Calu3 (cell line): ENCODE results near the gene CDC27. TPM values are rescaled to one million over a fixed set of nuclear protein-coding genes. Genes with fewer than 3 reads are reported as not detected.
"Not testable (repeated sequence)": the region's sequence is repeated elsewhere in the genome, so short reads cannot be mapped to it uniquely, and the experiment has no call there.

Experiments used
- BruUV-seq: library from RNA; stranded (reverse); fragments of 400-500 nt; replicated peaks from 2 replicates; lab custom pipeline; 2021; lab: Mats Ljungman, UMichigan
- CTCF ChIA-PET: fragments of 300-600 bp; sonication (Branson Sonifier 250); formaldehyde crosslinking; loops from one replicate; lab custom pipeline; 2022; ENCODE audit warnings: antibody characterized with exemption; lab: Charles Lee
- DNase-seq: peaks from one replicate; pipeline ENCODE4 v3.0.0; 2022
- H3K27ac Mint-ChIP-seq: one replicate; pipeline ENCODE4 v1.8.0; 2022; ENCODE audit warnings: mixed read lengths; ENCODE audit not compliant: unreplicated experiment
- H3K27me3 Mint-ChIP-seq: one replicate; pipeline ENCODE4 v1.8.0; 2022; ENCODE audit warnings: mixed read lengths; ENCODE audit not compliant: unreplicated experiment
- H3K36me3 Mint-ChIP-seq: one replicate; pipeline ENCODE4 v1.8.0; 2022; ENCODE audit warnings: mild to moderate bottlenecking, moderate library complexity, mixed read lengths; ENCODE audit not compliant: insufficient read depth, unreplicated experiment
- H3K4me1 Mint-ChIP-seq: one replicate; pipeline ENCODE4 v1.8.0; 2022; ENCODE audit warnings: mild to moderate bottlenecking, low read depth, mixed read lengths; ENCODE audit not compliant: unreplicated experiment
- H3K4me3 Mint-ChIP-seq: one replicate; pipeline ENCODE4 v1.8.0; 2022; ENCODE audit warnings: mild to moderate bottlenecking, low read depth, moderate library complexity, mixed read lengths; ENCODE audit not compliant: unreplicated experiment
- H3K9me3 Mint-ChIP-seq: one replicate; pipeline ENCODE4 v1.8.0; 2022; ENCODE audit warnings: low read depth, mixed read lengths; ENCODE audit not compliant: unreplicated experiment
- CTCF ChIP-seq: fragments of 200-600 bp; IDR thresholded peaks from one replicate; pipeline ENCODE4 v1.8.0; 2022; ENCODE audit warnings: antibody characterized with exemption; ENCODE audit not compliant: unreplicated experiment
- intact Hi-C: fragments of 100-400 bp; cut with micrococcal nuclease; formaldehyde crosslinking; loops from one replicate; pipeline ENCODE4 v1.10.0; 2022; ENCODE audit not compliant: unreplicated experiment
- total RNA-seq: library from RNA; stranded (reverse); gene quantifications from 2 replicates; pipeline ENCODE4 v1.2.3, GENCODE V29; 2022

The CDC27 gene
- total RNA-seq, 1 experiment from 2014 or later, result 132 TPM

- peak; percentile 70 for DNase-seq
- Mint-ChIP-seq H3K27ac (peak overlapping the region; percentile 55), H3K36me3 (no peaks in the 10 kb centered on the region), H3K9me3 (peaks cover 2% of the 10 kb centered on the region), H3K27me3 (no peaks in the 10 kb centered on the region), H3K4me3 (peak overlapping the region; percentile 7), H3K4me1 (peaks cover 56% of the 10 kb centered on the region)
- TF ChIP-seq CTCF, result no peak
- no TSS peak for BruUV-seq
- CTCF ChIA-PET, result interaction anchor here (0.7 to 1.6 kb wide), 5 partner anchors 14 to 90 kb away, joined by 3 to 5 read pairs (median 3); no protein-coding TSS in a partner anchor
- intact Hi-C loops, result no loop called here
Observed at GRCh38 chr17:47225436-47225858, 36.4 kb upstream of the CDC27 start.

- H3K36me3 Mint-ChIP-seq, result no peaks in the 10 kb centered on the region
- no TSS peak for BruUV-seq
- no peak for TF ChIP-seq CTCF
- intact Hi-C loops, result no loop called here
- peak overlapping the region; percentile 55 for H3K27ac Mint-ChIP-seq
- H3K4me3 Mint-ChIP-seq, result no peak overlapping the region
- no peaks in the 10 kb centered on the region for H3K27me3 Mint-ChIP-seq
- CTCF ChIA-PET, result interaction anchor here (0.7 to 1.6 kb wide), 5 partner anchors 15 to 91 kb away, joined by 3 to 5 read pairs (median 3); no protein-coding TSS in a partner anchor
- peaks cover 2% of the 10 kb centered on the region for H3K9me3 Mint-ChIP-seq
- H3K4me1 Mint-ChIP-seq, result peaks cover 51% of the 10 kb centered on the region
- DNase-seq, result no peak
Observed at GRCh38 chr17:47224966-47225365, 35.9 kb upstream of the CDC27 start.

- BruUV-seq, H3K36me3 Mint-ChIP-seq: not testable (repeated sequence)
- peak overlapping the region; percentile 2 for H3K27ac Mint-ChIP-seq
Observed at GRCh38 chr17:47224077-47224476, 35.0 kb upstream of the CDC27 start.

GRCh38 chr17:47223460-47223859, 34.4 kb upstream of the CDC27 start:
- no peak for DNase-seq
- peaks cover 41% of the 10 kb centered on the region for H3K4me1 Mint-ChIP-seq
- peak overlapping the region; percentile 2 for H3K27ac Mint-ChIP-seq
- H3K9me3 Mint-ChIP-seq, result peaks cover 2% of the 10 kb centered on the region
- intact Hi-C loops, result no loop called here
- no peak overlapping the region for H3K4me3 Mint-ChIP-seq
- CTCF ChIA-PET, result interaction anchor here (0.8 kb wide), 1 partner anchor 14 kb away, joined by 3 read pairs; the partner anchor contains the start of gene MYL4
- H3K27me3 Mint-ChIP-seq, result no peaks in the 10 kb centered on the region
- no peaks in the 10 kb centered on the region for H3K36me3 Mint-ChIP-seq
- TF ChIP-seq CTCF, result no peak
- no TSS peak for BruUV-seq

More at GRCh38 chr17:47224077-47224476, 35.0 kb upstream of the CDC27 start:
- H3K4me3 Mint-ChIP-seq, DNase-seq, intact Hi-C loops, H3K27me3 Mint-ChIP-seq, H3K9me3 Mint-ChIP-seq: not testable (repeated sequence)
- CTCF ChIA-PET, result interaction anchor here (0.8 to 1.6 kb wide), 2 partner anchors 15 to 92 kb away, joined by 3 read pairs; partner anchors contain the start of gene MYL4
- H3K4me1 Mint-ChIP-seq, result peaks cover 42% of the 10 kb centered on the region

- Mint-ChIP-seq H3K27ac (peak overlapping the region; percentile 2), H3K9me3 (peaks cover 2% of the 10 kb centered on the region), H3K4me3 (no peak overlapping the region), H3K27me3 (no peaks in the 10 kb centered on the region), H3K36me3 (no peaks in the 10 kb centered on the region), H3K4me1 (peaks cover 41% of the 10 kb centered on the region)
- no peak for DNase-seq
- intact Hi-C loops, result no loop called here
- BruUV-seq, result no TSS peak
- no peak for TF ChIP-seq CTCF
- CTCF ChIA-PET, result no interaction called here
Observed at GRCh38 chr17:47223007-47223406, 33.9 kb upstream of the CDC27 start.
